NCI-H2171 treated with DMSO at 0.1 percent for 48 hours (cell line): ENCODE measurements around the gene QRFPR.
"Not testable (repeated sequence)": the region's sequence is repeated elsewhere in the genome, so short reads cannot be mapped to it uniquely, and the experiment has no call there.

Source experiments
- DNase-seq: peaks from one replicate; lab custom pipeline; 2025; lab: John Stamatoyannopoulos, UW

The QRFPR gene

GRCh38 chr4:121380776-121381462 is at the start of gene QRFPR:
QRFPR (minus strand) TSS chr4:121381018; CDS start chr4:121380647, 371 bp downstream.
- DNase-seq, result no peak

- no peak for DNase-seq
Measured at GRCh38 chr4:121428721-121429120, 47.9 kb upstream of the QRFPR start.

- DNase-seq, result no peak
Measured at GRCh38 chr4:121421594-121421993, 40.8 kb upstream of the QRFPR start.

- DNase-seq, result no peak
Measured at GRCh38 chr4:121411151-121411744, 30.4 kb upstream of the QRFPR start.

- DNase-seq, result not testable (repeated sequence)
Measured at GRCh38 chr4:121408567-121408966, 27.7 kb upstream of the QRFPR start.

- no peak for DNase-seq
Measured at GRCh38 chr4:121400632-121401031, 19.8 kb upstream of the QRFPR start.

- no peak for DNase-seq
Measured at GRCh38 chr4:121397941-121398601, 17.3 kb upstream of the QRFPR start.

- DNase-seq, result no peak
Measured at GRCh38 chr4:121397434-121397833, 16.6 kb upstream of the QRFPR start.

- no peak for DNase-seq
Measured at GRCh38 chr4:121392426-121393086, 11.7 kb upstream of the QRFPR start.

GRCh38 chr4:121390335-121390734 is 9.5 kb upstream of the QRFPR start:
- DNase-seq, result no peak

GRCh38 chr4:121379276-121379675 is 1.5 kb downstream of the QRFPR start:
- no peak for DNase-seq

GRCh38 chr4:121377076-121377475 is 3.7 kb downstream of the QRFPR start:
- no peak for DNase-seq

GRCh38 chr4:121376556-121376955 is 4.3 kb downstream of the QRFPR start:
- no peak for DNase-seq

GRCh38 chr4:121376097-121376496 is 4.7 kb downstream of the QRFPR start:
- DNase-seq, result no peak

GRCh38 chr4:121375262-121375661 is 5.6 kb downstream of the QRFPR start:
- no peak for DNase-seq

- no peak for DNase-seq
Measured at GRCh38 chr4:121373841-121374240, 7.0 kb downstream of the QRFPR start.

GRCh38 chr4:121370729-121371325 is 10.0 kb downstream of the QRFPR start:
- no peak for DNase-seq

- DNase-seq, result no peak
Measured at GRCh38 chr4:121360495-121360894, 20.3 kb downstream of the QRFPR start.

GRCh38 chr4:121358473-121358872 is 22.3 kb downstream of the QRFPR start:
- DNase-seq, result no peak

GRCh38 chr4:121353213-121353612 is 27.6 kb downstream of the QRFPR start:
- DNase-seq, result no peak

- no peak for DNase-seq
Measured at GRCh38 chr4:121344098-121344497, 36.7 kb downstream of the QRFPR start.

GRCh38 chr4:121340247-121340646 is 40.6 kb downstream of the QRFPR start:
- no peak for DNase-seq
